CD4-positive, alpha-beta T cell treated with Interleukin-4 for 1 hour (primary cell): ENCODE data around the gene ZBTB7B.

Experiments used
- DNase-seq, 2 donors: peaks; one replicate each; pipeline ENCODE4 v3.0.0-alpha.2; 2020 to 2022

ZBTB7B gene

GRCh38 chr1:155040358-155041093 lies 37.9 kb downstream of the ZBTB7B start:
- DNase-seq: no peak

DNA sequence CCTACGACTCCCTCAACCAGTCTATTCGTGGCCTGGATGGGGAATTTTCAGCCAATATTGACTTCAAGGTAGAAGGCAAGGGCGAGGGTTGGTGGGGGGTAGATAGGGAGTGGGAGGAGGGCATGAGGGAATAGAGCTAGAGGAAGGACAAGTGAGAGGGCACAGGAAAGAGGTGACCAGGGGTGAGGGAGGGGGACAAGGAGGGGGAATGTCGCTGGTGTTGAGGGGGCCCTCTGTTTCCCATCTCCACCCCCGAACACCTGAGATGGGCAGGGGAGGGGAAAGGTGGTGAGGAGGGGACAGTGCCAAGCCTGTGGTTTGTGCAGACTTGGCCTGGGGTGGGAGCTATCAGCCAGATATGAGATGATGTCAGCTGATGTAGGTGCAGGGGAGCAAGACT lies 40.2 kb downstream of the ZBTB7B start:
- no peak for DNase-seq

- DNase-seq: no peak
These were observed 40.7 kb downstream of the ZBTB7B start for GRCh38 chr1:155043301-155043702.

DNA sequence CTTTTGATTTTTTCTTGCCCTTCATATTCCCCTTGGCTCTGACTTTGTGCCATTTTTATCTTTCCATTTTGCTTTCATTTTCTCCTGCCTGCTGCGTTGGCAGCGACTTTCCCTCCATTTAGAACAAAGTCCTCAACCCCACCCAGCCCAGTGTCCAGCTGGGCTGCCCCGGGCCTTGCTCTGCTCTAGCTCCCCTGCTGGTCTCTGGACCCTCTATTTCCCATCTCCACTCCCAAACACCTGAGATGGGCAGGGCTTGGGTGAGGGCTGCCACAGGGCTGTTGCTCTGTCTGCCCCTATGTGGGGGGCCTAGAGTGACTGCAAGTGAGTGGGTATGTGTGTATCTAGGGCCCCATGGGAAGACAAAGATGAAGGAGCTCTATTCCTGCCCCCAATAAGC lies 41.2 kb downstream of the ZBTB7B start:
- DNase-seq: no peak

DNA sequence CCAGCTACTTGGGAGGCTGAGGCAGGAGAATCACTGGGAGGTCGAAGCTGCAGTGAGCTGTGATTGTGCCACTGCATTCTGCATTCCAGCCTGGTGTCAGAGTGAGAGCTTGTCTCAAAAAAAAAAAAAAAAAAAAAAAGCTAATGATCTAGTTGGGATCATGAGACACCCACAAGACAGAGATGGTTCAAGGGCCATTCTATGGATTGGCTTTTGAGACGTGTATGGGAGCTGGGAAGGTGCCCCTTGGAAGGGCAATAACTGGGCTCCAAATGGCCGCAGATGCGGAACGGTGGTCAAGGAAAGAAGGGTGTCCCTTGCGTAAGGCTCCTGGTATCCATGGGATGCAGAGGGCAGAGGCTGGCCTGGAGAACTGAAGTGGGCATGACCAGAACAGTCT lies 41.8 kb downstream of the ZBTB7B start:
- DNase-seq: no peak

DNA sequence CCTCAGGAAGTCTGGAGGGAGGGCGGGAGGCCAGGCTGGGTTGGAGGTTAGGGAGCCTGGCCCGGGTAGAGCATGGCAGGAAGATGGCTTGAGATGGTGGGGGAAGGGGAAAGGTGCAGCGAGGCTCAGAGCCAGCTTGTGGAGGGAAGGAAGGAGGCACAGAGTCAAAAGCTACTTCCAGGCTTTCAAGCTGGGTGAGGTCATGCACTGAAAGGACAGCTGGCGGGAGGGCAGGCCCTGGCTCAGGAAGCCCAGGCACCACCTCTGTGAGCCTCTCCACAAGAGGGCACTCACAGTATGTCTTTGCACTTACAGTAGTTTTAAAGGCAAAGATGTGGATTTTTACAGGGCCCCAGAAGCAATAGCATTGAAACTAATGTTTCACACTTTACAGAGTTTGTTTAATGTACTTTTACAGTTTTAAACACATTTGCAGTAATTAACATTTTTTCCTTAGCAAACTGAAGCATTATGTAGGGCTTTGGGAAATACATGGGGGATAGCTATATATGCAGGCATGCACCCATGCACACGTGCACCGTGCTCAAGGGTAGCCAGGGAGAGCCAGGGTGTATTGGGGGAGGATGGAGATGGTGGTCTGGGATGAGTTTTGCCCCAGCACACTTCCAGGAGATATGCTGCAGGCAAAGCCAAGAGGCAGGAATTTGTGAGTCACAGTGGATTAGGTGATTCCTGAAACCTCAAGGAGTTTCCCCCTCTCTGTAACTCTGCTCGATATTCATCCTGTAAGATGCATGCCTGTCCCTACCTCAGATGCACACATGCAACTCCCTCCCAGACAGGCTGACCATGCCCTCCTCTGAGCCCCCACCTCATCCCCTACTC lies 42.4 kb downstream of the ZBTB7B start:
- DNase-seq: peak; percentile 76 to 78

DNA sequence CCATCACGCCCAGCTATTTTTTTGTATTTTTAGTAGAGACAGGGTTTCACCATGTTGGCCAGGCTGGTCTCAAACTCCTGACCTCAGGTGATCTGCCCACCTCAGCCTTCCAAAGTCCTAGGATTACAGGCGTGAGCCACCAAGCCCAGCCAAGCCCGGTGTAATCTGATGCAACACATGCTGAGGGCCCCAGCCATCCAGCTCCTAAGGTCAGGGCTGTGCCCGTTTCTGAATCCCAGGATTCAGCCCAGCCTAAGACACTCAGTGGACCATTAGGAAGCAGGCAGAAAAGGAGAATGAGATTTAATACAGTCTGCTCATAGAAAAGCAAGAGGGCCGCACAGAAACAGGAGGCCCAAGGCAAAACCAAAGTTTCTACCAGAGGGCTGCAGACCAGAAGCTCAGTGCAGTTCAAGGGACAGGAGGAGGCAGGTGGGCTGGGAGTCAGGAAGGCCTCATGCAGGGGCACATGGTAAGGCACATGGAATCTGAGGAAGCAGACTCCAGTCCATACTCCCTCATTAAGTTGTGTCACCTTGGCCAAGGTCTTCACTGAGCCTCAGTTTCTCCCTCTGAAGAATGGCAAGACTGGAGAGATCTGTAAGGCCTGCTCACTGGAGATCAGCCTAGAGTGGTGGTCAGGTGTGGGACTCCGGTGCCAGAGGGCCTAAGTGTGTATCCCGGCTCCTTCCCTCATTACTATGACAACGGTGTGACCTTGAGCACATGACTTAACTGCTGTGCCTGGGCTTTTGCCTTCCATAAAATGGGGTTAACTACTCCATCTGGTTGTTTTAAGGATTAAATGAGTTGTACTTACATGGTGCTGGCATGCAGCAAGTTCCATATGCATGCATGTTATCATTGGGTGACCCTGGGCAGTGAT lies 46.1 kb downstream of the ZBTB7B start:
- DNase-seq: no peak

- no peak for DNase-seq
These were observed 47.3 kb downstream of the ZBTB7B start for GRCh38 chr1:155049651-155050559.

- peak; percentile 82 to 86 for DNase-seq
These were observed 48.1 kb downstream of the ZBTB7B start, which contains the start of gene ADAM15 for GRCh38 chr1:155050560-155051341. Gene ADAM15 (plus strand): TSS chr1:155051316. CDS start chr1:155051387, 71 bp downstream.

GRCh38 chr1:155051342-155051776 lies 48.8 kb downstream of the ZBTB7B start:
- DNase-seq: no peak

DNA sequence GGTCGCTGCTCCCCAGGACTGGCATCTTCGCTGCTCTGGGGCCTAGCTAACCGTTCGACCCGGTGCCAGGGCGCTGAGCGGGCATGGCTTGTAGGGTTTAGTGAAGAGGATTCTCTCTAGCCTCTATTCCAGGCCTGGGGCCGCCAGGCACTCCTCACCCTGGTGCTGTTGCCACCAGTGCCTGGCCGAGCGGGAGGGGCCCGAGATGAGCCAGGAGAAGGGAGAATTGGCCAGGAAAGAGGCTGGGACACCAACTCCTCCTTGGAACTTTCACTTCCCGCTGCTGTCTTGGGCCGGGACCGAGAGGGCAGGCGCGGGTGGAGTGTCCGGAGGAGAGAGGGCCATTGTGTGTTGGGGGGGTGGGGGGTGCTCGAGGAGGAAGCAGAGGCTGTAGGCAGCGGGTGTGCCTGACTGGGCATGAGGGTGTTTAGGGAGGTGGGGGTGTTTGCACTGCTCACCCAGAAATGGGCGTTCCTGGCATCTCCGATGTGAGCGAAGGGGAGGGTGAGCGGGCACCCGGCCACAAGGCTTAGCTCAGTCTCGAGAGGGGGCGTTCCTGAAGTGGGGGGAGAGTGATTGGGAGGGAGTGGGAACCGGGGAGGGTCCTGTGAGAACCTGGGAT lies 49.3 kb downstream of the ZBTB7B start:
- peak; percentile 60 to 64 for DNase-seq

- peak in 1 of 2 donors; percentile 22 for DNase-seq
These were observed 50.1 kb downstream of the ZBTB7B start for GRCh38 chr1:155052439-155053395.

GRCh38 chr1:155053531-155054105 lies 51.0 kb downstream of the ZBTB7B start:
- DNase-seq: no peak

- no peak for DNase-seq
These were observed 54.5 kb downstream of the ZBTB7B start for GRCh38 chr1:155057104-155057503.

- DNase-seq: no peak
These were observed 55.2 kb downstream of the ZBTB7B start for GRCh38 chr1:155057788-155058211.

- no peak for DNase-seq
These were observed 58.1 kb downstream of the ZBTB7B start for GRCh38 chr1:155060736-155061135.

DNA sequence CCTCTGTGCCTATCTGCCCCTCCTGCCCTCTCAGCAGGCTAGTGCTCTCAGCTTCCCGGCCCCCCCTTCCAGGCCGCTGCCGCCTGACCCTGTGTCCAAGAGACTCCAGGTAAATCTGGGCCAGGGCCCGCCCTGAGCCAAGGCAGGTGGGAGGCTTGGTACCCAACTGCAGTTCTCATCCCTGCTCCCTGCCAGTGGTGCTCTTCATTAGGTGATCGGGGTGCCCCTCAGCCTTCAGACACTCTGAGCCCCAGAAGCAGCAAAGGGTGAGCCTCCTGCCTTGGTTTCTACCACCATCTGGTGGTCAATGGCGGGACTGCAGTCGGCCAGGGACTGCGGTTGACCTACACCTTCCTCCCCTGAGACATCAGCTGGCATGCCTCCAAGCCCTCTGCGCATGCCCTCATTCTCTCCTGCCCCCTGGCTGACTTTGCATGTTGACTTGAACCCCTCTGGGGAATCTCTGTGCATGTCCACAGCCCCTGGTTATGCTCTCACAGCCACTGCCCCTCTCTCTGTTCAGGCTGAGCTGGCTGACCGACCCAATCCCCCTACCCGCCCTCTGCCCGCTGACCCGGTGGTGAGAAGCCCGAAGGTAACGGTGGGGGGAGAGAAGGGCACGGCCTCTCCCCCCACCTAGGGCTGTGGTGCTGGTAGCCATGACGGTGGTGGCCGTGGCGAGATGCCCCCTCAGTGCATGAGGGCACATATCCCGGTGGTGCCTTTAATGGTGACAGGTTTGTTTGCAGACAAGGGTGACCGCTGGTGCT lies 59.0 kb downstream of the ZBTB7B start:
- DNase-seq: peak; percentile 95

- DNase-seq: no peak
These were observed 59.6 kb downstream of the ZBTB7B start for GRCh38 chr1:155062151-155062686.
